H9 (cell line): Measurements from ENCODE around the gene RBM33. TPM values are rescaled to one million over a fixed set of nuclear protein-coding genes. Genes with fewer than 3 reads are reported as not detected.

Experiments
- DNase-seq: peaks from one replicate; pipeline ENCODE4 v3.0.0-alpha.2; 2017
- H2AFZ ChIP-seq: one replicate; pipeline ENCODE4 v1.6.1; 2013; ENCODE audit warnings: mild to moderate bottlenecking, low read length, control low read depth, moderate library complexity
- H2AK5ac ChIP-seq: 2 replicates; pipeline ENCODE4 v1.6.1; 2013; ENCODE audit warnings: low read length, control low read depth, mixed read lengths; ENCODE audit not compliant: insufficient read length
- H2BK120ac ChIP-seq: one replicate; pipeline ENCODE4 v1.6.1; 2013; ENCODE audit warnings: low read depth, mild to moderate bottlenecking, low read length, control low read depth, inconsistent platforms; ENCODE audit not compliant: poor library complexity, severe bottlenecking
- H2BK12ac ChIP-seq: 2 replicates; pipeline ENCODE4 v1.6.1; 2013; ENCODE audit warnings: low read length, control low read depth, mixed read lengths, low read depth; ENCODE audit not compliant: insufficient read length
- H2BK15ac ChIP-seq: 2 replicates; pipeline ENCODE4 v1.6.1; 2013; ENCODE audit warnings: low read depth, low read length, control low read depth
- H2BK20ac ChIP-seq: one replicate; pipeline ENCODE4 v1.6.1; 2013; ENCODE audit warnings: low read depth, mild to moderate bottlenecking, low read length, control low read depth, inconsistent platforms; ENCODE audit not compliant: poor library complexity, severe bottlenecking
- H2BK5ac ChIP-seq: 2 replicates; pipeline ENCODE4 v1.6.1; 2013; ENCODE audit warnings: low read length, control low read depth, mixed read lengths; ENCODE audit not compliant: insufficient read length
- H3K14ac ChIP-seq: 2 replicates; pipeline ENCODE4 v1.6.1; 2013; ENCODE audit warnings: low read length, control low read depth; ENCODE audit not compliant: insufficient read depth
- H3K18ac ChIP-seq: 2 replicates; pipeline ENCODE4 v1.6.1; 2013; ENCODE audit warnings: low read depth, mild to moderate bottlenecking, mixed read lengths, low read length, control low read depth; ENCODE audit not compliant: insufficient read length
- H3K23ac ChIP-seq: 2 replicates; pipeline ENCODE4 v1.6.1; 2013; ENCODE audit warnings: low read length, control low read depth, mixed read lengths, low read depth; ENCODE audit not compliant: insufficient read length
- H3K23me2 ChIP-seq: 2 replicates; pipeline ENCODE4 v1.6.1; 2013; ENCODE audit warnings: low read depth, mild to moderate bottlenecking, mixed read lengths, low read length, control low read depth; ENCODE audit not compliant: insufficient read length, poor library complexity, severe bottlenecking
- H3K27ac ChIP-seq: 2 replicates; pipeline ENCODE4 v1.5.1; 2013; ENCODE audit warnings: low read length, control low read depth, mixed read lengths, low read depth; ENCODE audit not compliant: insufficient read length
- H3K27me3 ChIP-seq: 2 replicates; pipeline ENCODE4 v1.6.1; 2013; ENCODE audit warnings: low read length, control low read depth, inconsistent platforms; ENCODE audit not compliant: insufficient read depth
- H3K4ac ChIP-seq: 2 replicates; pipeline ENCODE4 v1.6.1; 2013; ENCODE audit warnings: low read depth, mild to moderate bottlenecking, control low read depth, inconsistent platforms, low read length, moderate library complexity
- H3K4me1 ChIP-seq: 2 replicates; pipeline ENCODE4 v1.6.1; 2013; ENCODE audit warnings: low read length, control low read depth, inconsistent platforms; ENCODE audit not compliant: insufficient read depth
- H3K4me2 ChIP-seq: 2 replicates; pipeline ENCODE4 v1.6.1; 2013; ENCODE audit warnings: low read length, control low read depth, mixed read lengths; ENCODE audit not compliant: insufficient read length, insufficient read depth
- H3K56ac ChIP-seq: 2 replicates; pipeline ENCODE4 v1.6.1; 2013; ENCODE audit warnings: low read depth, mild to moderate bottlenecking, mixed read lengths, low read length, control low read depth; ENCODE audit not compliant: insufficient read length
- H3K79me1 ChIP-seq: 2 replicates; pipeline ENCODE4 v1.6.1; 2013; ENCODE audit warnings: low read depth, mild to moderate bottlenecking, moderate library complexity, low read length, control low read depth, inconsistent platforms; ENCODE audit not compliant: insufficient read depth, poor library complexity, severe bottlenecking
- H3K79me2 ChIP-seq: 2 replicates; pipeline ENCODE4 v1.6.1; 2013; ENCODE audit warnings: low read length, control low read depth, inconsistent platforms; ENCODE audit not compliant: insufficient read depth
- H3K9ac ChIP-seq: 2 replicates; pipeline ENCODE4 v1.6.1; 2013; ENCODE audit warnings: low read length, control low read depth, mixed read lengths; ENCODE audit not compliant: insufficient read length; ENCODE audit errors: extremely low read depth
- H3K9me3 ChIP-seq: one replicate; pipeline ENCODE4 v1.6.1; 2013; ENCODE audit warnings: low read depth, low read length, inconsistent platforms; ENCODE audit not compliant: control insufficient read depth
- H3T11ph ChIP-seq: one replicate; pipeline ENCODE4 v1.6.1; 2013; ENCODE audit warnings: mild to moderate bottlenecking, low read length, control low read depth, inconsistent platforms
- H4K20me1 ChIP-seq: one replicate; pipeline ENCODE4 v1.6.1; 2013; ENCODE audit not compliant: control insufficient read depth, insufficient read length, insufficient read depth
- H4K5ac ChIP-seq: 2 replicates; pipeline ENCODE4 v1.6.1; 2013; ENCODE audit warnings: low read depth, mild to moderate bottlenecking, mixed read lengths, low read length, control low read depth; ENCODE audit not compliant: insufficient read length
- H4K8ac ChIP-seq: replicated peaks from 2 replicates; pipeline ENCODE4 v1.6.1; 2013; ENCODE audit warnings: low read length, control low read depth, mixed read lengths, low read depth; ENCODE audit not compliant: insufficient read length
- H4K91ac ChIP-seq: 2 replicates; pipeline ENCODE4 v1.6.1; 2013; ENCODE audit warnings: low read depth, mild to moderate bottlenecking, moderate library complexity, mixed read lengths, low read length, control low read depth; ENCODE audit not compliant: insufficient read length
- H3K27ac Mint-ChIP-seq, 3 experiments: 2 replicates in 2 of 3; 3 replicates in 1 of 3; pipeline ENCODE4 v1.8.0; 2020 to 2021; ENCODE audit warnings: mixed read lengths in 3 of 3, mild to moderate bottlenecking in 1 of 3, moderate library complexity in 1 of 3
- H3K27me3 Mint-ChIP-seq: 2 replicates; pipeline ENCODE4 v1.8.0; 2021; ENCODE audit warnings: low read depth, mild to moderate bottlenecking, moderate library complexity, mixed read lengths
- H3K36me3 Mint-ChIP-seq, 3 experiments: 2 replicates in 2 of 3; 3 replicates in 1 of 3; pipeline ENCODE4 v1.8.0; 2020 to 2021; ENCODE audit warnings: low read depth in 3 of 3, mixed read lengths in 3 of 3; ENCODE audit not compliant: insufficient read depth in 1 of 3
- H3K4me1 Mint-ChIP-seq, 2 experiments: 2 replicates each; pipeline ENCODE4 v1.8.0; 2020; ENCODE audit warnings: mixed read lengths in 2 of 2
- H3K4me3 Mint-ChIP-seq, 2 experiments: 2 replicates in 1 of 2; 3 replicates in 1 of 2; pipeline ENCODE4 v1.8.0; 2020 to 2021; ENCODE audit warnings: mild to moderate bottlenecking in 2 of 2, mixed read lengths in 2 of 2, moderate library complexity in 1 of 2
- H3K9me3 Mint-ChIP-seq, 2 experiments: 2 replicates in 1 of 2; 3 replicates in 1 of 2; pipeline ENCODE4 v1.8.0; 2020; ENCODE audit warnings: mild to moderate bottlenecking in 2 of 2, mixed read lengths in 2 of 2, moderate library complexity in 1 of 2
- WGBS: extraction: QIAGEN DNeasy Blood & Tissue Kit; methylation state at CpG from one replicate; pipeline ENCODE4 v1.1.7; 2013; ENCODE audit warnings: missing lambda C conversion rate, low lambda C conversion rate, mixed read lengths; ENCODE audit not compliant: insufficient read length; ENCODE audit errors: extremely low coverage; 5-methylcytosine and 5-hydroxymethylcytosine counted together
- total RNA-seq: library from RNA; stranded (reverse); gene quantifications from 2 replicates; pipeline ENCODE4 v1.2.1, GENCODE V29; 2021
- TF ChIP-seq, protein P1 (sequence below): fragments of 200-600 bp; sonication (generic); conservative IDR thresholded peaks from 3 replicates; pipeline ENCODE4 v1.8.0; 2021; ENCODE audit warnings: antibody characterized with exemption, mild to moderate bottlenecking

The RBM33 gene
- total RNA-seq, 1 experiment from 2014 or later = 71.3 TPM

DNA sequence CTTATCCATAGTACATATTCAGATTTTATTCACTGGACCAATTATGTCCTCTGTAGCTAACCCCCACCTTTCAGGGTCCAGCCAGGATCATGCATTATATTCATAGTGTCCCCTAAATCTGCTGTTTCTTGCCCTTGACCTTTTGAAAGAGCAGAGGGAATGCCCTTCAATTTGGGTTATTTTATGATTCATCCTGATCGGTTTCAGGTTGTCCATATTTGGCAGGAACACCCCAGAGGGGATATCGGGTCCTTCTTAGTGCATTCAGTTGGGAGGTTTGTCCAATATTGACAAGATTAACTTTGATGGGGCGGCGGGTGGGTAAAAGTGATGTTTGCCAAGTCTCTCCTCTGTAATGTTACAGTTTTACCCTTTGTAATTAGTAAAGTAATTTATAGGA is 106.9 kb downstream of the RBM33 start:
- TF ChIP-seq, protein P1, sequence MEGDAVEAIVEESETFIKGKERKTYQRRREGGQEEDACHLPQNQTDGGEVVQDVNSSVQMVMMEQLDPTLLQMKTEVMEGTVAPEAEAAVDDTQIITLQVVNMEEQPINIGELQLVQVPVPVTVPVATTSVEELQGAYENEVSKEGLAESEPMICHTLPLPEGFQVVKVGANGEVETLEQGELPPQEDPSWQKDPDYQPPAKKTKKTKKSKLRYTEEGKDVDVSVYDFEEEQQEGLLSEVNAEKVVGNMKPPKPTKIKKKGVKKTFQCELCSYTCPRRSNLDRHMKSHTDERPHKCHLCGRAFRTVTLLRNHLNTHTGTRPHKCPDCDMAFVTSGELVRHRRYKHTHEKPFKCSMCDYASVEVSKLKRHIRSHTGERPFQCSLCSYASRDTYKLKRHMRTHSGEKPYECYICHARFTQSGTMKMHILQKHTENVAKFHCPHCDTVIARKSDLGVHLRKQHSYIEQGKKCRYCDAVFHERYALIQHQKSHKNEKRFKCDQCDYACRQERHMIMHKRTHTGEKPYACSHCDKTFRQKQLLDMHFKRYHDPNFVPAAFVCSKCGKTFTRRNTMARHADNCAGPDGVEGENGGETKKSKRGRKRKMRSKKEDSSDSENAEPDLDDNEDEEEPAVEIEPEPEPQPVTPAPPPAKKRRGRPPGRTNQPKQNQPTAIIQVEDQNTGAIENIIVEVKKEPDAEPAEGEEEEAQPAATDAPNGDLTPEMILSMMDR = no peak
- Histone ChIP-seq H3K23ac (no peak overlapping the region), H2BK120ac (no peak overlapping the region), H3K14ac (no peak overlapping the region), H3K4ac (no peak overlapping the region), H2AFZ (no peak overlapping the region), H3K27me3 (no peaks in the 10 kb centered on the region), H2BK5ac (no peak overlapping the region), H3K23me2 (no peaks in the 10 kb centered on the region), H2BK12ac (no peak overlapping the region), H3K9ac (no peak overlapping the region), H3K79me2 (peaks cover 8% of the 10 kb centered on the region; the same call in 1 of the 2 replicates), H3K4me2 (no peak overlapping the region), H4K20me1 (no peaks in the 10 kb centered on the region), H3K9me3 (no peaks in the 10 kb centered on the region), H4K5ac (no peak overlapping the region), H4K91ac (no peak overlapping the region), H3K79me1 (peaks cover 14% of the 10 kb centered on the region), H2AK5ac (no peak overlapping the region), H2BK20ac (no peak overlapping the region), H2BK15ac (no peak overlapping the region), H4K8ac (no peak overlapping the region), H3K4me1 (no peaks in the 10 kb centered on the region; the same call in 1 of the 2 replicates), H3T11ph (no peak overlapping the region), H3K27ac (no peak overlapping the region), H3K56ac (no peak overlapping the region), H3K18ac (no peak overlapping the region)
- no peaks in the 10 kb centered on the region for H3K27me3 Mint-ChIP-seq
- H3K4me3 Mint-ChIP-seq = no peak overlapping the region
- H3K27ac Mint-ChIP-seq = no peak overlapping the region; a peak in 1 of 7 replicates
- no CpG with 5 or more reads among the region's 4 CpGs for WGBS
- DNase-seq = no peak
- H3K36me3 Mint-ChIP-seq = peaks cover 10 to 14% (median 12%) of the 10 kb centered on the region in 3 experiments
- peaks cover 35 to 37% of the 10 kb centered on the region in 2 experiments for H3K4me1 Mint-ChIP-seq
- peaks cover 0 to 2% of the 10 kb centered on the region in 2 experiments; a peak in 1 of 5 replicates for H3K9me3 Mint-ChIP-seq
